HG02840 (cell line): ENCODE results near the gene CCPG1.

Experiments used
- ATAC-seq: cut with Tn5 transposase; IDR thresholded peaks from one replicate; pipeline ENCODE4 v1.9.1; 2021; ENCODE audit warnings: mild to moderate bottlenecking, moderate library complexity, moderate number of reproducible peaks; ENCODE audit not compliant: unreplicated experiment, low FRiP score

Gene CCPG1

DNA sequence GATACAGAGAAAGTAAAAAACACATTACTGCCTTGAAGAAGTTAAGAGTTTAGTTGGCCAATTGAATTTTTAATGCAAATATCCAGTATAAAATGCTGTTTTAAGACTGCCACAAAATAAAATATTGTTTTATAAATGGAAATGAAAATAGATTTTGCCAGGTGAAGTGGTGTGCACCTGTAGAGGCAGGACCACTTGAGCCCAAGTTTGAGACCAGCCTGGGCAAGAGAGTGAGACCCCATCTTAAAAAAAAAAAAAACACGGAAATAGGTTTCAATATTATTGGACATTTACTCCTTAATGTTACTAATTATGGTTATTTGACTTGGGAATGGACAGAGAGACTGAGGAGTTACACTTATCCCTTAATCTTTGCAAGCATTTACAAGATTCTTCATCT lies 87.2 kb downstream of the CCPG1 start:
- ATAC-seq = no peak

DNA sequence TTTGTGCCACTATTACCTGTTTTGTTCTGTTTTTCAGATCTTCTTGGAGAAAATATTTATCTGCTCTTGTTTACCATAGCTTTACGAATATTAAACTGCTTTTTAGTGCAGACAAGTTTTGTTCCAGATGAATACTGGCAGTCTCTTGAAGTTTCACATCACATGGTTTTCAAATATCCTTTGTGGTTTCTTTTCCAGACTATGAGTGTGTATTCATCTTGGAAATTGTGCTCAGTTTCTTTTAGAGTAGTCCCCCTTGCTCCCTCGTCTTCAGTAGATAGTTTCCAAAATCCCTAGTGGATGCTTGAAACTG lies 88.0 kb downstream of the CCPG1 start:
- ATAC-seq = no peak

DNA sequence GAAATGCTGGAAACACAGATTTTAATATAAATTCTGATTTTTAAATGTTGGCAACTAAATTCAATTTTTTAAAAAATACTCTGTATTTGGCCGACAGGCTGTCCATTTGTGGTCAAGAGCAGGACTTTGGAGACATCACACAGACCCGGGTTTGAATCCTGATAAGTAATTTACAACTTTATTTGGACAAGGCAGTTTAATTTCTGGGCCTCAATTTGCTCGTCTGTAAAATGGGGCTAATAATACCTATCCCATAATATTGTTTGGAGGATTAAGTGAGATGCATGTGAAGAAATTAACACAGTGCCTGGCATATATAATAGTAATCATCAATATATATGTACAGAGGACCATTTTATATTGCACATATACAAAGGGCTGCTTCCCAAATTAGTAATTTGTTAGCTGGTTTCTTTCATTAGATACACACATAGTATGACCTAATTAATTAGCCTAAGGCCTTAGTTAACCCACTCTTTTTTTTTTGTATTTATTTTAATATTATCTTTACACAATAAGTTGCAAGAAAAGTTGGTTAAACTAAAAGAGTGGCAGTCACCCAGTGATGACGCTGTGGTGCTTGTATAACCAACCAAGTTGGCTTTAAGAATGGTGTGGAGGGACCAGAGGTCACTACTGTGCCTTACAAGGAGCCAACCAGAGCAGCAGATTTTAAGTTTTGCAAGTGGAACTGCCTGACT lies 88.5 kb downstream of the CCPG1 start:
- ATAC-seq = no peak

DNA sequence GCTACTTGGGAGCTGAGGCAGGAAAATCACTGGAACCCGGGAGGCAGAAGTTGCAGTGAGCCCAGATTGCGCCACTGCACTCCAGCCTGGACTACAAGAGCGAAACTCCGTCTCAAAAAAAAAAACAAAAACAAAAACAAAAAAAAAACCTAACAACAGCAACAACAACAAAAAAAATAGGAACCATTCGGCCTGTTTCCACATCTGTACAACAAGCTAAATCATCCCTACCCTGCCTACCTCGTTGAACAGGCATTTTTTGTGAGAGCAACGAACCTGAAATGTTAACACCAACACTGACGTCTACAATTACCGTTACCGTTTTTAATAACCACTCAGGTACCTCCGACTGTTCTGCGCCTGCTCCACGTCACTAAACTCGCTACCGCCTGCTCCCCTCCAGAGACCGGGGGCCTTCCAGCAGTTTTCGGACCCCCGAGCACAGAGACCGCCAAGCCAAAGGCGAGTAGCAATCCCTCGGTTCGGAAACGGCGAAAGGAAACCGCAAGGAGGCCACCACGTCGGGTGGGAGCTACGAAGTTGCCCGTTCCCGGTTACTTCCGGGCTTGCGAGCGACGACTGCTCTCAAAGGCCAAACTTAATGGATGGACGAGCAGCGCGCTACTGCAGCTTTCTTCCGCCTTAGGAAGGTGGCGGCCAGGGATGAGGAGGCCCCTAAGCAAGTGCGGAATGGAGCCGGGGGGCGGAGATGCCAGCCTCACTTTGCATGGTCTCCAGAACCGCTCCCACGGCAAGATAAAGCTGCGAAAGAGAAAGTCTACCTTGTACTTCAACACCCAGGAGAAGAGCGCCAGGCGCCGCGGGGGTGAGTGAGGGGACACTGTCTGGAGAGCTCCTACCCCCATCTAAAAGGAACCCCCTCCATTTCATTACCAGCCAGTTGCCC lies 89.3 kb downstream of the CCPG1 start, which contains the start of the genes PIGB and PIGBOS1:
PIGB (plus strand) TSS at position 635 of the 907 bp plus-strand sequence; CDS start at position 664, 29 bp downstream.
PIGBOS1 (minus strand) TSS at position 536 of the 907 bp plus-strand sequence. CDS start 1,331 bp downstream, outside the sequence.
- ATAC-seq = peak; percentile 87
